ENCODE measurements around the gene C19orf25. TPM values are rescaled to one million over a fixed set of nuclear protein-coding genes. Genes with fewer than 3 reads are reported as not detected.

C19orf25 gene
- polyA plus RNA-seq, 1 of the 3 experiments (the other 2 are of a cell fraction): 25.3 TPM

GRCh38 chr19:1437609-1438008 lies 41.4 kb downstream of the C19orf25 start:
- Histone ChIP-seq H3K27me3 (ENCODE audit: insufficient read depth) (no peaks in the 10 kb centered on the region), H4K20me1 (ENCODE audit: insufficient read depth) (peaks cover 43% of the 10 kb centered on the region), H3K4me1 (ENCODE audit: control insufficient read depth in 1 of 2, insufficient read depth in 2 of 2, low read depth in 1 of 2, low read length in 1 of 2) (peaks cover 3 to 17% of the 10 kb centered on the region in 2 experiments; a peak in 3 of 4 replicates), H3K27ac (ENCODE audit: low read depth in 2 of 2, low read length in 1 of 2) (peak overlapping the region; percentile 23 to 81; a peak in 3 of 4 replicates), H3F3A (replicated peaks; ENCODE audit: insufficient read depth) (peaks cover 49% of the 10 kb centered on the region), H3K79me2 (ENCODE audit: insufficient read depth) (peaks cover 43% of the 10 kb centered on the region), H3K4me3 (ENCODE audit: low read depth in 2 of 2, low read length in 1 of 2) (no peak overlapping the region; a peak in 1 of 4 replicates), H3K36me3 (replicated peaks in 1 of 2; ENCODE audit: control insufficient read depth in 1 of 2, insufficient read depth in 2 of 2, low read length in 1 of 2) (peaks cover 29 to 55% of the 10 kb centered on the region in 2 experiments), H3K9ac (no peak overlapping the region), H3K9me3 (no peaks in the 10 kb centered on the region), H3K9me2 (no peaks in the 10 kb centered on the region), H3K4me2 (peak overlapping the region; percentile 41; the same call in 1 of the 2 replicates), H2AFZ (ENCODE audit: low read depth) (peak overlapping the region; percentile 79; the same call in 1 of the 2 replicates)
- TF ChIP-seq CTCF (IDR thresholded peaks at IDR 0.05) (no peak), RAD21 (IDR thresholded peaks at IDR 0.05; ENCODE audit: low read length) (no peak), SMC3 (IDR thresholded peaks at IDR 0.05; ENCODE audit: low read depth, low read length) (no peak), MXI1 (IDR thresholded peaks at IDR 0.05; ENCODE audit: low read depth, low read length) (no peak), CHD2 (IDR thresholded peaks at IDR 0.05; ENCODE audit: low read length, partially characterized antibody) (no peak), RXRA (IDR thresholded peaks at IDR 0.05; ENCODE audit: borderline replicate concordance, low read depth) (no peak), MEF2A (IDR thresholded peaks at IDR 0.05; ENCODE audit: borderline replicate concordance, low read depth) (no peak), EZH2phosphoT487 (IDR thresholded peaks at IDR 0.05; ENCODE audit: borderline replicate concordance, low read depth) (no peak), GABPA (IDR thresholded peaks at IDR 0.05; ENCODE audit: low read depth) (no peak), JUND (IDR thresholded peaks at IDR 0.05) (no peak), ELF1 (IDR thresholded peaks at IDR 0.05) (no peak), TCF12 (IDR thresholded peaks at IDR 0.05) (no peak), TAF1 (IDR thresholded peaks at IDR 0.05; ENCODE audit: borderline replicate concordance, low read depth, low read length) (no peak), FOXM1 (IDR thresholded peaks at IDR 0.05; ENCODE audit: low read depth) (no peak), GATA2 (CRISPR knock-in tag; IDR thresholded peaks at IDR 0.05) (no peak), YY1 (IDR thresholded peaks at IDR 0.05; ENCODE audit: low read depth) (no peak), REST (IDR thresholded peaks at IDR 0.05; ENCODE audit: low read depth, low read length) (no peak)
- TF ChIP-seq, protein P1, sequence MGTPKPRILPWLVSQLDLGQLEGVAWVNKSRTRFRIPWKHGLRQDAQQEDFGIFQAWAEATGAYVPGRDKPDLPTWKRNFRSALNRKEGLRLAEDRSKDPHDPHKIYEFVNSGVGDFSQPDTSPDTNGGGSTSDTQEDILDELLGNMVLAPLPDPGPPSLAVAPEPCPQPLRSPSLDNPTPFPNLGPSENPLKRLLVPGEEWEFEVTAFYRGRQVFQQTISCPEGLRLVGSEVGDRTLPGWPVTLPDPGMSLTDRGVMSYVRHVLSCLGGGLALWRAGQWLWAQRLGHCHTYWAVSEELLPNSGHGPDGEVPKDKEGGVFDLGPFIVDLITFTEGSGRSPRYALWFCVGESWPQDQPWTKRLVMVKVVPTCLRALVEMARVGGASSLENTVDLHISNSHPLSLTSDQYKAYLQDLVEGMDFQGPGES (IDR thresholded peaks at IDR 0.05; ENCODE audit: low read depth, low read length): no peak
- TF ChIP-seq, protein P2, sequence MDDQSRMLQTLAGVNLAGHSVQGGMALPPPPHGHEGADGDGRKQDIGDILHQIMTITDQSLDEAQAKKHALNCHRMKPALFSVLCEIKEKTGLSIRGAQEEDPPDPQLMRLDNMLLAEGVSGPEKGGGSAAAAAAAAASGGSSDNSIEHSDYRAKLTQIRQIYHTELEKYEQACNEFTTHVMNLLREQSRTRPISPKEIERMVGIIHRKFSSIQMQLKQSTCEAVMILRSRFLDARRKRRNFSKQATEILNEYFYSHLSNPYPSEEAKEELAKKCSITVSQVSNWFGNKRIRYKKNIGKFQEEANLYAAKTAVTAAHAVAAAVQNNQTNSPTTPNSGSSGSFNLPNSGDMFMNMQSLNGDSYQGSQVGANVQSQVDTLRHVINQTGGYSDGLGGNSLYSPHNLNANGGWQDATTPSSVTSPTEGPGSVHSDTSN (IDR thresholded peaks at IDR 0.05): no peak
- TF ChIP-seq, protein P3, sequence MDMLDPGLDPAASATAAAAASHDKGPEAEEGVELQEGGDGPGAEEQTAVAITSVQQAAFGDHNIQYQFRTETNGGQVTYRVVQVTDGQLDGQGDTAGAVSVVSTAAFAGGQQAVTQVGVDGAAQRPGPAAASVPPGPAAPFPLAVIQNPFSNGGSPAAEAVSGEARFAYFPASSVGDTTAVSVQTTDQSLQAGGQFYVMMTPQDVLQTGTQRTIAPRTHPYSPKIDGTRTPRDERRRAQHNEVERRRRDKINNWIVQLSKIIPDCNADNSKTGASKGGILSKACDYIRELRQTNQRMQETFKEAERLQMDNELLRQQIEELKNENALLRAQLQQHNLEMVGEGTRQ (IDR thresholded peaks at IDR 0.05; ENCODE audit: borderline replicate concordance, low read depth, low read length): no peak
- WGBS (ENCODE audit: low lambda C conversion rate): 80% methylated on average over 8 of the region's 8 CpGs
- POLR2A ChIA-PET: no interaction called here
- CTCF ChIA-PET: interaction anchor here (0.8 to 2.0 kb wide), 8 partner anchors 8 to 121 kb away, joined by 3 to 9 read pairs (median 4); no protein-coding TSS in a partner anchor
- no peak for DNase-seq

Measured in SK-N-SH (cell line).